ENCODE data around the gene ROR1. TPM values are rescaled to one million over a fixed set of nuclear protein-coding genes. Genes with fewer than 3 reads are reported as not detected.
A peak's percentile ranks its signal among the peaks of the same experiment; 100 is the strongest.

ROR1 gene
- total RNA-seq, 6 experiments from 2014 or later = 0.04 to 0.58 (median 0.37) TPM

DNA sequence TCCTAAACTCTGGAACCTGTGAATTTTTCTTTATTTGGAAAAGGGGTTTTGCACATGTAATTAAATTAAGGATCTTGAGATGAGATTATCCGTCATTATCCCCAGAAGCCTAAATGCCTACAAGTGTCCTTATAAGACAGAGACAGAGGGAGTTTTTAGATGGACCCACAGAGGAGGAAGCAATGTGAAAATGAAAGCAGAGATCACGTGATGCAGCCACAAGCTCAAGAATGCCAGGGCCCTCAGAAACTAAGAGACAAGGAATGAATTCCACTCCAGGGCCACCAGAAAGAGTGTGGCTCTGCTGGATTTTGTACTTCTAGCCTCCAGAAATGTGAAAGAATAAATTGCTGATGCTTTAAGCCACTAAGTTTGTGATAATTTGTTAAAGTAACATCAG is 246.0 kb downstream of the ROR1 start:
- WGBS (ENCODE audit: insufficient coverage, low coverage, low lambda C conversion rate, missing lambda C conversion rate) = 49% methylated on average over 2 of the region's 2 CpGs
- intact Hi-C loops (cut with DNase I) = no loop called here

DNA sequence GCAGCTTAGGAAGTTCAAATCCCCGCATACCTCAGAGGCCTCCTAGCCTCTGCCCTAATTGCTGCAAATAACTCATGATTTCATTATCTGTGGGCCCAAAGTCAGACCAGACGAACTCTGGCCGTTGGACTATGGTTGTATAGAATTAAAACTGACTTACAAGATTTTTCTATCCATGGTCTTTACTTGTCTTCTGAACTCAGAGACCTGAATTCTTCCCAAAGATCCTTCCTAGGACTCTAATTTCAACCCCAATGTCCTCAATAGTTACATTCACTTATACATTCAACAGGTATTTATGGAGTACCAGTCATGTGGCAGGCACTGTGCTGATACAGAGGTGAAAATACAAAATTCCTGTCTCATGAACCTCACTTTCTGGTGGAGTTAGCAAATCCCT is 247.2 kb downstream of the ROR1 start:
- H3K9me3 ChIP-seq = no peaks in the 10 kb centered on the region
- WGBS (ENCODE audit: insufficient coverage, low coverage, low lambda C conversion rate, missing lambda C conversion rate) = 80% methylated on average over 3 of the region's 3 CpGs
- no peaks in the 10 kb centered on the region for H3K27me3 ChIP-seq
- no peaks in the 10 kb centered on the region for H3K36me3 ChIP-seq
- no peak overlapping the region for H3K4me3 ChIP-seq
- H3K4me1 ChIP-seq = no peaks in the 10 kb centered on the region
- TF ChIP-seq, protein P1, sequence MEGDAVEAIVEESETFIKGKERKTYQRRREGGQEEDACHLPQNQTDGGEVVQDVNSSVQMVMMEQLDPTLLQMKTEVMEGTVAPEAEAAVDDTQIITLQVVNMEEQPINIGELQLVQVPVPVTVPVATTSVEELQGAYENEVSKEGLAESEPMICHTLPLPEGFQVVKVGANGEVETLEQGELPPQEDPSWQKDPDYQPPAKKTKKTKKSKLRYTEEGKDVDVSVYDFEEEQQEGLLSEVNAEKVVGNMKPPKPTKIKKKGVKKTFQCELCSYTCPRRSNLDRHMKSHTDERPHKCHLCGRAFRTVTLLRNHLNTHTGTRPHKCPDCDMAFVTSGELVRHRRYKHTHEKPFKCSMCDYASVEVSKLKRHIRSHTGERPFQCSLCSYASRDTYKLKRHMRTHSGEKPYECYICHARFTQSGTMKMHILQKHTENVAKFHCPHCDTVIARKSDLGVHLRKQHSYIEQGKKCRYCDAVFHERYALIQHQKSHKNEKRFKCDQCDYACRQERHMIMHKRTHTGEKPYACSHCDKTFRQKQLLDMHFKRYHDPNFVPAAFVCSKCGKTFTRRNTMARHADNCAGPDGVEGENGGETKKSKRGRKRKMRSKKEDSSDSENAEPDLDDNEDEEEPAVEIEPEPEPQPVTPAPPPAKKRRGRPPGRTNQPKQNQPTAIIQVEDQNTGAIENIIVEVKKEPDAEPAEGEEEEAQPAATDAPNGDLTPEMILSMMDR (IDR thresholded peaks at IDR 0.05) = no peak
- no peak for TF ChIP-seq POLR2A (IDR thresholded peaks at IDR 0.05)
- H3K27ac ChIP-seq = no peak overlapping the region
- DNase-seq (no peak), ATAC-seq (no peak)
- intact Hi-C loops (cut with DNase I) = no loop called here

More for the DNA sequence above, 246.0 kb downstream of the ROR1 start:
- Histone ChIP-seq H3K36me3 (no peaks in the 10 kb centered on the region), H3K9me3 (no peaks in the 10 kb centered on the region), H3K4me1 (no peaks in the 10 kb centered on the region), H3K4me3 (no peak overlapping the region), H3K27me3 (no peaks in the 10 kb centered on the region), H3K27ac (no peak overlapping the region)
- ATAC-seq (peak in 2 of 4 donors; percentile 40 to 42), DNase-seq (no peak)
- TF ChIP-seq, protein P1 (IDR thresholded peaks at IDR 0.05) = no peak
- TF ChIP-seq POLR2A (IDR thresholded peaks at IDR 0.05) = no peak

DNA sequence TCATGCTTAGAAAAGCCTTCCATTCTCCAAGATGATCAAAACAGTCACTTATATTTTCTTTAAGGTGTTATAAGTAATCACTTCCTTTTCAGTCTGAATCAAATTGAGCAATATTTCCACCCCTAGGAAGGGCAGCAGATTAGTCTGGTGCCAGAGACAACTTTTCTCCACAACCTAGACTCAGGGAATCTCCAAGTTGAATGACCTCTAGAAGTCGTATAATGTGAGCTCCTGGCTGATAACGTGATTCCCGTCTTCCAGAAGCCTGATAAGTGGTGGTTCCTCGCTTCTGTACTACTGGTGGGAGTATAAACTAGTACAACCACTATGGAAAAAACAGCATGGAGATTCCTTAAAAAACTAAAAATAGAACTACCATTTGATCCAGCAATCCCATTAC is 251.2 kb downstream of the ROR1 start:
- Histone ChIP-seq H3K27ac (no peak overlapping the region), H3K4me3 (no peak overlapping the region), H3K4me1 (no peaks in the 10 kb centered on the region), H3K9me3 (no peaks in the 10 kb centered on the region), H3K27me3 (no peaks in the 10 kb centered on the region), H3K36me3 (no peaks in the 10 kb centered on the region)
- intact Hi-C loops (cut with DNase I) = no loop called here
- WGBS (ENCODE audit: insufficient coverage, low coverage, low lambda C conversion rate, missing lambda C conversion rate) = 46% methylated on average over 4 of the region's 4 CpGs
- TF ChIP-seq, protein P1 (IDR thresholded peaks at IDR 0.05) = no peak
- no peak for TF ChIP-seq POLR2A (IDR thresholded peaks at IDR 0.05)
- DNase-seq (no peak), ATAC-seq (no peak)

DNA sequence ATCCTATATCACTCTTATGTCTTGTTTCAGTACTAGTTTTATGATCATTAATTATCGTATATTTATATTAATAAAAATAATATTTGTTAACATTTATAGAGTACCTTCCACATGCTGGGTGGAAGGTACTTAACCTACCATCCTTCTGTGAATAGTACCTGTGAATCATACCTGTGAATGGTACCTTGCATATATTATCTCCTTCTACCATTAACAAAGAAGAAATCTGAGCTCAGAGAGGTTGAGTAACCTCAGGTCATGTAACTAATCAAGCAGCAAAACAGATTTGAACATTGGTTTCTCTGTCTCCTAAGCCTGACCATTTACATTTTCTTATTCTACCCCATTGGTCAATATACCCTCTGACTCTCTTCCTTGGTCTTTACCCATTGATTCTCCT is 255.2 kb downstream of the ROR1 start:
- DNase-seq = no peak
- no peak for ATAC-seq
- no peaks in the 10 kb centered on the region for H3K27me3 ChIP-seq
- no peak for TF ChIP-seq POLR2A (IDR thresholded peaks at IDR 0.05)
- TF ChIP-seq, protein P1 (IDR thresholded peaks at IDR 0.05) = no peak
- intact Hi-C loops (cut with DNase I) = no loop called here
- H3K27ac ChIP-seq = no peak overlapping the region
- no peaks in the 10 kb centered on the region for H3K4me1 ChIP-seq
- H3K4me3 ChIP-seq = no peak overlapping the region
- 64% methylated on average over 1 of the region's 1 CpG for WGBS (ENCODE audit: insufficient coverage, low coverage, low lambda C conversion rate, missing lambda C conversion rate)
- H3K9me3 ChIP-seq = no peaks in the 10 kb centered on the region
- H3K36me3 ChIP-seq = no peaks in the 10 kb centered on the region

DNA sequence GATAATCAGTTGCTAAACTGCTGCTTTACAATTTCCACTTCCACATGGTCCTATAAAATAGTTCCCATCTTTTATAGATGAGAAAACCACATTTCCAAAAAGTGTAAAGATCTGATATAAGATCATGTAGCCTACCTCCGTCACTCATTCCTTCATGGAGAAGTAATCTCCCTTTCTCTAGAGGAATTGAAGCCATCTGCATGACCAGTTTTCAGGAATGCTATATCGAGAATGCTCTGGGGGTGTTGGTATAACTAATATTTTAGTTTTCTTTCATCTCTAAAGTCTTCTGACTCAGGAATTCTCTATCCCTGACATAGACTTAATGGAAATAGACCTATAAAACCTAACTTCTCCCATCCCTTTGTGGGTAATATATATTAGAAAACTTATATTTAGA is 256.6 kb downstream of the ROR1 start:
- no peaks in the 10 kb centered on the region for H3K27me3 ChIP-seq
- no peak overlapping the region for H3K27ac ChIP-seq
- ATAC-seq = no peak
- 64% methylated on average over 2 of the region's 2 CpGs for WGBS (ENCODE audit: insufficient coverage, low coverage, low lambda C conversion rate, missing lambda C conversion rate)
- no peaks in the 10 kb centered on the region for H3K4me1 ChIP-seq
- no peak for TF ChIP-seq POLR2A (IDR thresholded peaks at IDR 0.05)
- TF ChIP-seq, protein P1 (IDR thresholded peaks at IDR 0.05) = no peak
- DNase-seq = no peak
- no peaks in the 10 kb centered on the region for H3K9me3 ChIP-seq
- intact Hi-C loops (cut with DNase I) = no loop called here
- no peak overlapping the region for H3K4me3 ChIP-seq
- no peaks in the 10 kb centered on the region for H3K36me3 ChIP-seq

All from right lobe of liver (tissue), 6 donors.